Fibroblast of lung (primary cell): ENCODE results near the gene RCAN1.

ENCODE experiments used
- EZH2 ChIP-seq: IDR thresholded peaks from 2 replicates; pipeline ENCODE4 v1.5.1; 2012; ENCODE audit warnings: low read length, control low read depth, mild to moderate bottlenecking; ENCODE audit errors: missing control alignments
- TF ChIP-seq, protein P1 (sequence below), 2 donors: IDR thresholded peaks in 1 of 2; conservative IDR thresholded peaks in 1 of 2; 1 replicate in 1 of 2; 2 replicates in 1 of 2; pipeline ENCODE4 v1.5.1; 2011 to 2012; ENCODE audit warnings: low read length in 2 of 2, control low read depth in 1 of 2, inconsistent platforms in 1 of 2, low read depth in 1 of 2, mild to moderate bottlenecking in 1 of 2

DNA sequence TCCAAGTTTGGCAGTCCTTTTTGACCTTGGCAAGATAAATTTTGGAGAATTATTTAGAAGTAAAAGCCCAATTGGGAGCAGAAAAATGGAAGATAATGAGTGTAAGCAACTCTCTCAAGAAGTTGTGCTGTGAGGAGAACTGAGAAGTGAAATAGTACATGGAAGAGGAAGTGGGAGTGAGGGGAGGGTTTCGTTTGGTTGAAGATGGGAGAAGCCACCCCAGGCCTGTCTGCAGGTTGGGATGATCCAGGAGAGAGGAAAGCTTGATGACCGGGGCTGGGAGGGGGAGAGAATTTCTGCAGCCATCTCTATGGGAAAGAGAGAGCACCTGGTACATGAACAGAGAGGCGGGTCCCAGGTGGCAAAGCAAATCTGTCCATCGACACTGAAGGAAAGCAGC is 8.6 kb upstream of the RCAN1 start:
- TF ChIP-seq, protein P1, sequence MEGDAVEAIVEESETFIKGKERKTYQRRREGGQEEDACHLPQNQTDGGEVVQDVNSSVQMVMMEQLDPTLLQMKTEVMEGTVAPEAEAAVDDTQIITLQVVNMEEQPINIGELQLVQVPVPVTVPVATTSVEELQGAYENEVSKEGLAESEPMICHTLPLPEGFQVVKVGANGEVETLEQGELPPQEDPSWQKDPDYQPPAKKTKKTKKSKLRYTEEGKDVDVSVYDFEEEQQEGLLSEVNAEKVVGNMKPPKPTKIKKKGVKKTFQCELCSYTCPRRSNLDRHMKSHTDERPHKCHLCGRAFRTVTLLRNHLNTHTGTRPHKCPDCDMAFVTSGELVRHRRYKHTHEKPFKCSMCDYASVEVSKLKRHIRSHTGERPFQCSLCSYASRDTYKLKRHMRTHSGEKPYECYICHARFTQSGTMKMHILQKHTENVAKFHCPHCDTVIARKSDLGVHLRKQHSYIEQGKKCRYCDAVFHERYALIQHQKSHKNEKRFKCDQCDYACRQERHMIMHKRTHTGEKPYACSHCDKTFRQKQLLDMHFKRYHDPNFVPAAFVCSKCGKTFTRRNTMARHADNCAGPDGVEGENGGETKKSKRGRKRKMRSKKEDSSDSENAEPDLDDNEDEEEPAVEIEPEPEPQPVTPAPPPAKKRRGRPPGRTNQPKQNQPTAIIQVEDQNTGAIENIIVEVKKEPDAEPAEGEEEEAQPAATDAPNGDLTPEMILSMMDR (conservative IDR thresholded peaks at IDR 0.05 in 1 of 2, IDR thresholded peaks at IDR 0.05 in 1 of 2; ENCODE audit: low read depth in 1 of 2, low read length in 2 of 2): no peak
- no peak for TF ChIP-seq EZH2
